Heart left ventricle (tissue), 13 donors: ENCODE data around the gene KCNC3.

Experiments used
- POLR2A ChIP-seq, 2 donors: fragments of 450-650 bp; IDR thresholded peaks; one replicate each; pipeline ENCODE4 v1.6.1; 2017; ENCODE audit warnings: antibody characterized with exemption in 2 of 2, mild to moderate bottlenecking in 2 of 2, moderate library complexity in 2 of 2
- TF ChIP-seq, protein P1 (sequence below), 12 donors: fragments of 200-600 bp; sonication (generic) in 4 of 12; IDR thresholded peaks; one replicate each; pipeline versions ENCODE4 v1.5.0 to v1.8.0; 2018 to 2022; ENCODE audit warnings: antibody characterized with exemption in 12 of 12, mild to moderate bottlenecking in 5 of 12
- donor health status: ischemic (EF 13 %, LVEDD 7.1; RV severe dilation, severe dysfunction).
- donor health status: DM: no; HTN: yes; CAD: no.
- donor health status: DM: no; HTN: no; CAD: no.
- donor health status: ischemic (EF 25% LVEDD 6.9; RV normal size, moderate dysfunction).
- donor health status: ischemic (EF 25% LVEDD 5.7; RV mildly dilated, moderate dysfunction).
- donor health status: ischemic (EF 35%, LVEDD 5.7; RV mildly dilated, moderate dysfunction).
- donor health status: nonischemic (EF 11% LVEDD 7.7; RV severe dilation, severe dysfunction).
- donor health status: DM: yes; HTN: yes; CAD: no.
- donor health status: PGD.
- donor health status: ischemic (EF 29% LVEDD 5.4; RV normal size, mild dysfunction).
- donor health status: nonischemic (EF 23%, LVEDD 6.1; RV moderate dilation, normal function).

DNA sequence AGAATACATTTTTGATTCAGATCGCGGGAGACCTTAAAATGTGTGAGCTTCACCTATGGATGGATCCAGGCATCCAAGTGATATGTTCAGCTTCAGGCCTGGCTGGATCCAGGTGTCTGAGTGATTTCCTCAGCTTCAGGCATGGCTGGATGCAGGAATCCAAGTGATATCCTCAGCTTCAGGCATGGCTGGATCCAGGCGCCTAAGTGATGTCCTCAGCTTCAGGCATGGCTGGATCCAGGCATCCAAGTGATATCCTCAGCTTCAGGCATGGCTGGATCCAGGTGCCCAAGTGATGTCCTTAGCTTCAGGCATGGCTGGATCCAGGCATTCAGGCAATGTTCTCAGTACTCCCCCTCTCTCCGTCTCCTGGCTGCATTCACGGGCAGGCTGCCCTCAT is 60.7 kb downstream of the KCNC3 start:
- TF ChIP-seq, protein P1, sequence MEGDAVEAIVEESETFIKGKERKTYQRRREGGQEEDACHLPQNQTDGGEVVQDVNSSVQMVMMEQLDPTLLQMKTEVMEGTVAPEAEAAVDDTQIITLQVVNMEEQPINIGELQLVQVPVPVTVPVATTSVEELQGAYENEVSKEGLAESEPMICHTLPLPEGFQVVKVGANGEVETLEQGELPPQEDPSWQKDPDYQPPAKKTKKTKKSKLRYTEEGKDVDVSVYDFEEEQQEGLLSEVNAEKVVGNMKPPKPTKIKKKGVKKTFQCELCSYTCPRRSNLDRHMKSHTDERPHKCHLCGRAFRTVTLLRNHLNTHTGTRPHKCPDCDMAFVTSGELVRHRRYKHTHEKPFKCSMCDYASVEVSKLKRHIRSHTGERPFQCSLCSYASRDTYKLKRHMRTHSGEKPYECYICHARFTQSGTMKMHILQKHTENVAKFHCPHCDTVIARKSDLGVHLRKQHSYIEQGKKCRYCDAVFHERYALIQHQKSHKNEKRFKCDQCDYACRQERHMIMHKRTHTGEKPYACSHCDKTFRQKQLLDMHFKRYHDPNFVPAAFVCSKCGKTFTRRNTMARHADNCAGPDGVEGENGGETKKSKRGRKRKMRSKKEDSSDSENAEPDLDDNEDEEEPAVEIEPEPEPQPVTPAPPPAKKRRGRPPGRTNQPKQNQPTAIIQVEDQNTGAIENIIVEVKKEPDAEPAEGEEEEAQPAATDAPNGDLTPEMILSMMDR (IDR thresholded peaks at IDR 0.05), result no peak
- no peak for TF ChIP-seq POLR2A (IDR thresholded peaks at IDR 0.05)
